Measurements from ENCODE around the gene DDX23.

Gene DDX23

DNA sequence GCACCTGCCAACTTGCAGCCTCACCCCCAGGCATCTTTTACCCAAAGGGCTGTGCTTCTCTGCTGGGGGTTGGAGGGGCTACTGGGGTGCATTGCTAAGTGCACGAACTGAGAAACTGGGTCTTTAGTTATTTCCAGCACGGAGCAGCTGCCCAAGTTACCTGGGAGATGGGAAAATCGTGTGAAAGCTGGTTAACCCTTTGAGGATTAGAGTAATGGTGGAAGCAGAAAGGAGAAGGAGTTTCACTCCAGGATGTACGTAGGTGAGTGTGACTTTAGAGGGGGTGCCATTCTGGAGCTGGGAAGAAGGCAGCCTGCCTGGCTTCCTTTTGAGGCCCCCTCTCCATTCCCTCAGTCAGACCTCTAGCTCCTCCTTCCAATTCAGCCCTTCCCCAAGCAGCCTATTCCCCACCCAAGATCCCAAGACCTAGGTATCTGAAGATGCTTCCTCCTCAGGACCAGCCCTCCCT is 62.1 kb downstream of the DDX23 start:
- H3K36me3 ChIP-seq (ENCODE audit: control insufficient read depth in 1 of 2, insufficient read depth in 2 of 2, low read length in 2 of 2): no peaks in the 10 kb centered on the region
- H3K4me1 ChIP-seq (ENCODE audit: control insufficient read depth in 1 of 2, insufficient read depth in 2 of 2, low read length in 2 of 2): peaks cover 3 to 23% of the 10 kb centered on the region in 2 donors
- no peaks in the 10 kb centered on the region for H3K27me3 ChIP-seq (ENCODE audit: low read depth, low read length)
- H3K27ac ChIP-seq (ENCODE audit: low read length): peak overlapping the region; percentile 54
- H3K9me3 ChIP-seq (ENCODE audit: control insufficient read depth in 1 of 2, low read length in 2 of 2): no peaks in the 10 kb centered on the region
- peak overlapping the region; percentile 48 to 88 for H3K4me3 ChIP-seq (ENCODE audit: low read depth in 1 of 2, low read length in 2 of 2)

DNA sequence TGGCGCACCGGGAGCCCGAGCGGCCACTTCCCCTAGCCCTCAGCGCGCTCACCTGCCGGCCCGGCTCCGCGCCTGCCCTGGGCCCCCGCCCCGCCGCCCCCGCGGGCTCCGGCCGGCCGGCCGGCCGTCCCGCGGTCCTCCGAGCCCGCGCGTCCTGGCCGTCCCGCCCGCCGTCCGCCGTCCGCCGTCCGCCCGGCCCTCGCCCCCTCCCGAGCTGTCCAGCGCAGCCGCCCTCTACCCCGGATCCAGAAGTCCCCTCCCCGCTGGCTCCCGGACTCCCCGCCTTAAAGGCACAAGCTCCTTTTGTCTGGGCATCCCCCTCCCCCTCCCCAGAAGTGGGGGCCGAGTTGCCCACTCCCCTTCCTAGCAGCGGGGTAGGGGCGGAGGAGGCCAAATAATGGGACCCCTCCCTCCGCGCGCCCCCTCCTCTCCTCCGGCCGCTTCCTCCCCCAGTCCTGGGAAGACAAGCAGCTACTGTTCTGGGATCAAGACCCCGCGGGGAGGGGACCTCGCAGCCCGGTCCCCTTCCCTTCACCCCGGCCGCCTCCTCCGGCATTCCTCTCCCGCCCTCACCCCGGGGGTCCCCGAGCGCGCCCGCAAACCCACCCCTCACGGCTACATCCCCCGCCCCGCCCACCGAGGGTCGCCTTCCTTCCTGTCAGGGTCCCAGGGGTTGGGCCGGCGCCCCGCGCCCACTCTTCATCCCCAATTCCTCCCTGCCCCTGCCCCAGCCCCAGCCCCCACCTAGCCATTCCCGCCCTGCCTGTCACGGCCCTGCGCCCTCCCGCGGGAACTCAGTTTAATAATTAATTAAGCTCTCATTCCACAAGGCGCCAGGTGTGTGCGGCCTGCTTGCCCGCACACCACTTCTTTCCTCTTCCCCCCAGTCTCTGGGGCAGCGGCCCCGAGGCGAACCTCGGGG is 62.8 kb downstream of the DDX23 start, which contains the start of gene ADCY6:
Gene ADCY6, minus strand, starts transcription at position 236 of the 922 bp plus-strand sequence. CDS start 5,655 bp downstream, outside the sequence.
- H3K27ac ChIP-seq (ENCODE audit: low read length): peak within 1 kb of the TSS; percentile 67

DNA sequence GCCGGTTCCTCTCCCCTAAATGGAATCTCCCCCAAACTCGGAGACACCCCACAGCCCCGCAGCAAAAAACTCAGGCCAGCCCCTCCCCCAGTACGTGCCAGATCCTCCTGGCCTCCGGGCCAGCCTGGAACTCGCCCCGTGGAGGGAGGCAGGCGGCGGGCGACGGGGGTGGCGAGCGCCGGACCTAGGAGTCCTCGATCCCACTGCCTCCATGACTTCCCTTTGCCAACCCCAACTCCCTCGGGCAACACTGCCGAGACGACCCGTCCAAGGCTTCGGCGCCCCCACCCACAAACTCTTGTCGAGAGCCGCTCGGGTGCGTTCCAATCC is 63.5 kb downstream of the DDX23 start:
- no peaks in the 10 kb centered on the region for H3K36me3 ChIP-seq (ENCODE audit: control insufficient read depth in 1 of 2, insufficient read depth in 2 of 2, low read length in 2 of 2)
- H3K9me3 ChIP-seq (ENCODE audit: control insufficient read depth in 1 of 2, low read length in 2 of 2): no peaks in the 10 kb centered on the region
- peaks cover 3 to 23% of the 10 kb centered on the region in 2 donors for H3K4me1 ChIP-seq (ENCODE audit: control insufficient read depth in 1 of 2, insufficient read depth in 2 of 2, low read length in 2 of 2)
- no peaks in the 10 kb centered on the region for H3K27me3 ChIP-seq (ENCODE audit: low read depth, low read length)
- peak overlapping the region; percentile 78 to 88 for H3K4me3 ChIP-seq (ENCODE audit: low read depth in 1 of 2, low read length in 2 of 2)
- peak overlapping the region; percentile 67 for H3K27ac ChIP-seq (ENCODE audit: low read length)

More for the DNA sequence above, 62.8 kb downstream of the DDX23 start, which contains the start of gene ADCY6:
- Histone ChIP-seq H3K9me3 (ENCODE audit: control insufficient read depth in 1 of 2, low read length in 2 of 2) (no peaks in the 10 kb centered on the region), H3K36me3 (ENCODE audit: control insufficient read depth in 1 of 2, insufficient read depth in 2 of 2, low read length in 2 of 2) (no peaks in the 10 kb centered on the region), H3K27me3 (ENCODE audit: low read depth, low read length) (no peaks in the 10 kb centered on the region), H3K4me3 (ENCODE audit: low read depth in 1 of 2, low read length in 2 of 2) (peak within 1 kb of the TSS; percentile 78 to 88), H3K4me1 (ENCODE audit: control insufficient read depth in 1 of 2, insufficient read depth in 2 of 2, low read length in 2 of 2) (peaks cover 3 to 23% of the 10 kb centered on the region in 2 donors)

DNA sequence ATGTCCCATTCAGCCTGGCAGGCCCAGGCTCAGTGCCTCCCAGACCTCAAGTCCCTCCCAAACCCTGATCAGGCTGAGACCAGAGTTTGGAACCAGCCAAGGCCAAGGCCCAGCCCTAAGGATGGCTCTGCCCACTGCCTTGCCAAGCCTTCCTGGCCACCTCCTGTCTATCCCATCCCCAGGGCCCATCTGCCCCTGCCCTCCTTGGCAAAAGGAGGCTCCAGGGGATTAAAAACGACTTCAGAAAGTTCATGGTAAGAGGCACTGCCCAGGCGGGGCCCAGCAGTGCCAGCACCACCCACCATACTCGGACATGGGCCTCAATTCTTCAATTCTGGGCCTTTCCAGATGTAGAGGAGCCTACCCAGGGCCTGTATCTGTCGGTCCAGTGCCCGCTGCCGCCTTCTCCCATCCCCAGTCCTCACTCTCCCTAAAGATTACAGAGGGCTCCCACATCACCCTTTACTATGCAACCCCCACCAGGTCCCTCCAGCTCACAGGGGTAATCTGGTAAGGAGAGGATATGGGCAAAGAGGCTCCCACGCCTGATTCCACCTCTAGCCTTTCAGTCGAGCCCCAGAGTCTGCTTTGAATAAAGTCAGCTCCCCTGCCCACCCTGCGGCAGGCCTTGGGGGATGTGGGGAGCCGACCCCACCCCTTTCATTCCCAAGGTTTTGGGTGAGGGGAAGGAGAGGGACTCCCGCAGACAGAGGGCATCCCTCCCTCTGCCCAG is 64.0 kb downstream of the DDX23 start:
- Histone ChIP-seq H3K4me1 (ENCODE audit: control insufficient read depth in 1 of 2, insufficient read depth in 2 of 2, low read length in 2 of 2) (peaks cover 3 to 23% of the 10 kb centered on the region in 2 donors), H3K9me3 (ENCODE audit: control insufficient read depth in 1 of 2, low read length in 2 of 2) (no peaks in the 10 kb centered on the region), H3K27ac (ENCODE audit: low read length) (peak overlapping the region; percentile 67), H3K27me3 (ENCODE audit: low read depth, low read length) (no peaks in the 10 kb centered on the region), H3K36me3 (ENCODE audit: control insufficient read depth in 1 of 2, insufficient read depth in 2 of 2, low read length in 2 of 2) (no peaks in the 10 kb centered on the region), H3K4me3 (ENCODE audit: low read depth in 1 of 2, low read length in 2 of 2) (peak overlapping the region; percentile 78 to 88)

DNA sequence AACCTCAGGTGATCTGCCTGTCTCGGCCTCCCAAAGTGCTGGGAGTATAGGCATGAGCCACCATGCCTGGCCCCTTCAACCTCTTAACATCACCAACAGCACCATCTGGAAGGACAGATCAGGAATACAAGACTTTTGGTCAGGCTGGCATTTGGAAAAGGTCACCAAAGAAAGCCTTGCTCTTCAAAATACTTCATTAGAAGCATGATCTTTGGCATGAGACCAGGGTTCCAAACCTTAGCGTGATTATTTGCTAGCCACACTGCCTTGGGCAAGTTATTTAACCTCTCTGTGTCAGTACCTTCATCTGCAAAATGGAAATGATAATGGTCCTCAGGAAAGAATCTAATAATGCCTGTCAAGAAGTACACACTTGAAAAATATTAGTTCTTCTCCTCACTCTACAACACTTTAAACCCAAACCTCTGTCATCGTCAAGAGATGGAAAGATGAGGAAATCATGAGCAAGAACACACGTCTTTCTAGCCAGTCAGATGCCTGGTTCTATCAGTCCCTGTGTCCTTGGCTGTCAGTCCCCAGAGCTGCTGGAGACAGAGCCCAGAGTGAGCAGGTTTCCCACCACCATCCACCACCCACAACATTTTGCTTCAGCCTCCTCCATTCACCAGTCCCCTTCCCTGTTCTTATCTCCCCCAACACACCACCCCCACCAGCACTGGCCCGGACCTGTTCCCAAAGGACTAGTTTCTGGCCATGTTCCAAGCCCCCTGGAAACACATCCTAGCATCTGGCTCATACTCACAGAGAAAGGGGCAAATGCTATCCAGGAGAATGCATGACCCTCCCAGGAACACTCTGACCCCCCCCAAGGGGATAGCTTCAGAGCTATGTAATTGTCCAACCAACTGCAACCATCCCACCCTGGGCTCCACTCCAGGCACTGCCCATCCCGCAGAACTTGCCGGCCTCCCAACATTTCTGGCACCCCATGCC is 65.1 kb downstream of the DDX23 start:
- Histone ChIP-seq H3K4me1 (ENCODE audit: control insufficient read depth in 1 of 2, insufficient read depth in 2 of 2, low read length in 2 of 2) (peaks cover 3 to 27% of the 10 kb centered on the region in 2 donors), H3K27me3 (ENCODE audit: low read depth, low read length) (no peaks in the 10 kb centered on the region), H3K27ac (ENCODE audit: low read length) (peak overlapping the region; percentile 67), H3K36me3 (ENCODE audit: control insufficient read depth in 1 of 2, insufficient read depth in 2 of 2, low read length in 2 of 2) (peaks cover 0 to 6% of the 10 kb centered on the region in 2 donors), H3K9me3 (ENCODE audit: control insufficient read depth in 1 of 2, low read length in 2 of 2) (no peaks in the 10 kb centered on the region), H3K4me3 (ENCODE audit: low read depth in 1 of 2, low read length in 2 of 2) (peak overlapping the region; percentile 78 to 88)

DNA sequence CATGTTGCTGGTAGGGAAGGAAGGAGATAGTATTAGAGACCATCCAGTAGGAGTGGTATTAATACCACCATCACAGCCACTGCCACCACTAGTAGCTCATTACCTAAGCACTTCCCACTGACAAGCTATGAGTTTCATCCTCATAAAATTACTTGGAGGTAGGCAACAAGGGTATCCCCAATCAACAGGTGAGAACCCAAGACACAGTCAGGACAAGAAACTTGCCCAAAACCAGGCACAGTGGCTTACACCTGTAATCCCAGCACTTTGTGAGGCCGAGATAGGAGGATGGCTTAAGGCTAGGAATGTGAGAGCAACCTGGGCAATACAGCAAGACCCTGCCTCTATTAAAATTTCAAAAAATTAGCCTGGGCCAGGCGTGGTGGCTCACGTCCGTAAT is 68.5 kb downstream of the DDX23 start:
- Histone ChIP-seq H3K4me3 (ENCODE audit: low read depth in 1 of 2, low read length in 2 of 2) (no peak overlapping the region), H3K27me3 (ENCODE audit: low read depth, low read length) (no peaks in the 10 kb centered on the region), H3K9me3 (ENCODE audit: control insufficient read depth in 1 of 2, low read length in 2 of 2) (no peaks in the 10 kb centered on the region), H3K27ac (ENCODE audit: low read length) (no peak overlapping the region), H3K36me3 (ENCODE audit: control insufficient read depth in 1 of 2, insufficient read depth in 2 of 2, low read length in 2 of 2) (peaks cover 0 to 6% of the 10 kb centered on the region in 2 donors), H3K4me1 (ENCODE audit: control insufficient read depth in 1 of 2, insufficient read depth in 2 of 2, low read length in 2 of 2) (peaks cover 7 to 35% of the 10 kb centered on the region in 2 donors)

DNA sequence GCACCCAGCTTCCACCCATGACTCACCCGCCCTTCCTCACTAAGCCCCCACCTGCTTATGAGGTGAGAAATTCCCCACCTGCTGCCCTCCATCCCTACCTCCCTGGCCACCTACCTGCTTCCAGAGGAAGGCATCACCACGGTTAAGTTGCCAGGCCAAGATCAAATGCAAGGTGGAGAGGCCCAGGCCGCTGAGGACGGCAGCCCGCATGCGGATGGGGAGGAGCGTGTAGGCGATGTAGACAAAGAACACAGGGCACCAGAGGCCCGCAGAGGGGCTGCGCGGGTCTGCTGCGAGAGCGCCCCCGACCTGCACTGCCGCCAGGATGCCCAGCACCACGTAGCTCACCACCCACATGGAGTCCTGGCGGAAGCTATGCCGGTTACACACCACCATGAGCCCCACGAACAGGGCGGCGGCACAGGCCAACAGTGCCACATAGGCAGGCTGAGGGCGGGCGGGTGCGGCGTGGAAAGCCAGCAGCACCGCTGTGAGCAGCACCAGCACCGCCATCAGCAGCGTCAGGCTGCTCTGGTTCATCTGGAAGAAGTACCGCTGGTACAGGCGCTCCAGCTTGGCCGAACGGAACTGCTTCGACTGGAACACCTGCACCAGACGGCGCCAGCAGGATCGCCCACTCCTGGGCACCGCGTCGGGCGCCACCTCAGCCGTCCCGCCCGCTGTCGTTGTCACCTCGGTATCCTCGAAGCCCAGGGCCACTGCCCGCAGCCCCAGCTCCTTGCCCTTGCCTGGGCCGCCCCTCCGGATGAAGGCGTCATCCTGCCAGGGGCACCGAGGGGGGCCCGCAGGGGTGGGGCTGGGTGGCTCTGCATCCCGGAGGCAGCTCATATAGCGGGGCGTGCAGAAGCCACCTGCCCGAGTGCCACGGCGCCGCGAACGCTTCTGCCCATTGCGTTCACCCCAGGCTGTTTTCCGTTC is 69.2 kb downstream of the DDX23 start:
- Histone ChIP-seq H3K4me3 (ENCODE audit: low read depth in 1 of 2, low read length in 2 of 2) (no peak overlapping the region), H3K9me3 (ENCODE audit: control insufficient read depth in 1 of 2, low read length in 2 of 2) (no peaks in the 10 kb centered on the region), H3K4me1 (ENCODE audit: control insufficient read depth in 1 of 2, insufficient read depth in 2 of 2, low read length in 2 of 2) (peaks cover 7 to 30% of the 10 kb centered on the region in 2 donors), H3K27ac (ENCODE audit: low read length) (no peak overlapping the region), H3K36me3 (ENCODE audit: control insufficient read depth in 1 of 2, insufficient read depth in 2 of 2, low read length in 2 of 2) (peaks cover 0 to 6% of the 10 kb centered on the region in 2 donors), H3K27me3 (ENCODE audit: low read depth, low read length) (no peaks in the 10 kb centered on the region)

DNA sequence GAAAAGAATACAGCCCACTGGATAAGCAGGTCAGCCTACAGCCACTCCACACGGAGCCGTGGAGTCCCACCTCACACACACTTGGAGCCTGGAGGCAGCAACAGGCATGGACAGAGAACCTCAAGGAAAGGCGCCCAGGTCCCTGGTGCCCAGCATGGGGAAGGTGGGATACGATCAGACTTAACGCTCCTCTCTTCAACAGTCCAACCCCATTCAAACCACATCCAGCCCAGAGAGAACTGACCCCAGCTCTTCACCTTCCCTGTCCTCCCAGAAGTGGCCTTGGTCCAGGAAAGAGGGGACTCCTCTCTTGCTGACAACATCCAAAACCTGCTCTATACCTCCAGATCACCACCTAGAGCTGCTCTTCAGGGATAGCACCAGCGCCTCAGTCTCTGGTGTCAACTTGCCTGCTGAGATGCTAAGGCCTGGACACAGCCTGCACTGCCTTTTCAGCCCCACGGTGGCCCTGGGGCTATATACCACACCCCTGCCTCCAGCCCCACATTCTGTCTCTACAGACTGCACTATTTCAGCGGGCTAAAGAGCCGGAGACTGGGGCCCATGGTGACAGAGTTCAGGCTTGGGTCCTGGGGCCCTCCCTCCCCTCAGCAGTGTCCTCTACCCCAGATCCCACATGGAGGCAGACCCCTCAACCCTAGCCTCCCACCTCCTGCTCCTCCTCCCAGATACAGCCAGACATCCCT is 70.1 kb downstream of the DDX23 start:
- Histone ChIP-seq H3K27ac (ENCODE audit: low read length) (no peak overlapping the region), H3K27me3 (ENCODE audit: low read depth, low read length) (no peaks in the 10 kb centered on the region), H3K9me3 (ENCODE audit: control insufficient read depth in 1 of 2, low read length in 2 of 2) (no peaks in the 10 kb centered on the region), H3K4me1 (ENCODE audit: control insufficient read depth in 1 of 2, insufficient read depth in 2 of 2, low read length in 2 of 2) (peaks cover 7 to 22% of the 10 kb centered on the region in 2 donors), H3K4me3 (ENCODE audit: low read depth in 1 of 2, low read length in 2 of 2) (no peak overlapping the region), H3K36me3 (ENCODE audit: control insufficient read depth in 1 of 2, insufficient read depth in 2 of 2, low read length in 2 of 2) (peaks cover 4 to 6% of the 10 kb centered on the region in 2 donors)

DNA sequence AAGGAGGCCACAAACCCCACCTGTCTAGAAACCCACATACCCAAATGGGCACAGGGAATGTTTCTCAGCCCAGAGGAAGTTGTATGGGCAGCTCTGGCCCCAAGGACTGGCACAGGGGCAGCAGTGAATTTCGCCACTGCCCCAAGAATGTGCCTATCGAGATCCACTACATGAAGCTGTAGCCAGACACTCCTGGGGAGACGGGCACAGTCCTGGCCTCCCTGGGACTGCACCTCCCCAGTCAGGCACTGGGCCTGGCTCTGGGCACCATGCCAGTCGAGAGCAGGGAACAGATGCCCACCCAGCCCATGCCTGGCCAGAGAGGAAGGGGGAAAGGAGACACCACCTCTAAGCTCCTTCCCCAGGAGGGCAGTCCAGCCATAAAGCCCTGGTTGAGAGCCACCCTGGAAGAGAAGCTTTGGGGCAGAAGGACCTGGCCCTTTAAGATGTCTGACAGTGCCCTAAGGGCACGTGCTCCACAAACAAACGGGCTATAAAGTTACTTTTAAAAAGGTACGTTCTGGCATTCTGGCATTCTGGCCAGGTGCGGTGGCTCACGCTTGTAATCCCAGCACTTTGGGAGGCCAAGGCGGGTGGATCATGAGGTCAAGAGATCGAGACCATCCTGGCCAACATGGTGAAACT is 71.5 kb downstream of the DDX23 start:
- Histone ChIP-seq H3K27ac (ENCODE audit: low read length) (peak overlapping the region; percentile 23), H3K9me3 (ENCODE audit: control insufficient read depth in 1 of 2, low read length in 2 of 2) (no peaks in the 10 kb centered on the region), H3K4me3 (ENCODE audit: low read depth in 1 of 2, low read length in 2 of 2) (no peak overlapping the region), H3K36me3 (ENCODE audit: control insufficient read depth in 1 of 2, insufficient read depth in 2 of 2, low read length in 2 of 2) (peaks cover 5 to 13% of the 10 kb centered on the region in 2 donors), H3K4me1 (ENCODE audit: control insufficient read depth in 1 of 2, insufficient read depth in 2 of 2, low read length in 2 of 2) (peaks cover 7 to 22% of the 10 kb centered on the region in 2 donors), H3K27me3 (ENCODE audit: low read depth, low read length) (no peaks in the 10 kb centered on the region)
